ENCODE measurements around the gene FANCC.
A peak's percentile ranks its signal among the peaks of the same experiment; 100 is the strongest.

FANCC gene

GRCh38 chr9:95095641-95096355, 221.7 kb downstream of the FANCC start:
- Histone ChIP-seq H3K18ac (ENCODE audit: low read length) (peak overlapping the region; percentile 21), H3K36me3 (replicated peaks in 1 of 2; ENCODE audit: control insufficient read depth in 2 of 2, insufficient read depth in 2 of 2, low read length in 2 of 2) (peaks cover 5 to 33% of the 10 kb centered on the region in 2 donors), H3K14ac (ENCODE audit: low read length) (no peak overlapping the region), H2BK120ac (ENCODE audit: low read depth, low read length) (no peak overlapping the region), H2BK12ac (ENCODE audit: low read length) (no peak overlapping the region), H2AFZ (ENCODE audit: low read length) (no peak overlapping the region), H2BK15ac (ENCODE audit: low read length) (no peak overlapping the region), H3K4me1 (ENCODE audit: control insufficient read depth in 2 of 2, insufficient read depth in 1 of 2, low read depth in 1 of 2, low read length in 2 of 2) (peaks cover 26 to 29% of the 10 kb centered on the region in 2 donors), H2AK5ac (ENCODE audit: low read depth, low read length) (no peak overlapping the region), H3K79me1 (ENCODE audit: low read depth, low read length) (no peaks in the 10 kb centered on the region), H3K27ac (replicated peaks; ENCODE audit: low read length) (no peak overlapping the region), H4K91ac (ENCODE audit: low read depth, low read length, poor library complexity) (no peak overlapping the region), H3K4ac (ENCODE audit: low read length) (no peak overlapping the region), H3K4me2 (ENCODE audit: insufficient read depth, low read length, poor library complexity, severe bottlenecking) (no peak overlapping the region), H3K9ac (ENCODE audit: low read depth, low read length, poor library complexity) (no peak overlapping the region), H4K8ac (ENCODE audit: low read depth, low read length) (no peak overlapping the region), H3K27me3 (ENCODE audit: control insufficient read depth in 3 of 3, insufficient read depth in 3 of 3, low read depth in 1 of 3, low read length in 3 of 3) (no peaks in the 10 kb centered on the region), H3K23ac (ENCODE audit: low read depth, low read length, poor library complexity) (no peak overlapping the region), H3K9me3 (replicated peaks in 1 of 2; ENCODE audit: control insufficient read depth in 2 of 2, insufficient read depth in 1 of 2, low read depth in 1 of 2, low read length in 2 of 2) (no peaks in the 10 kb centered on the region), H3K4me3 (ENCODE audit: low read length in 2 of 2) (no peak overlapping the region), H2BK5ac (ENCODE audit: low read length) (no peak overlapping the region)
- WGBS, 2 donors (ENCODE audit: extremely low coverage in 2 of 2, insufficient read length in 2 of 2, insufficient replicate concordance in 1 of 2) = no CpG with 5 or more reads among the region's 22 CpGs
- DNase-seq (ENCODE audit: low spot score) = no peak

GRCh38 chr9:95094002-95094401, 223.5 kb downstream of the FANCC start:
- Histone ChIP-seq H3K23ac (ENCODE audit: low read depth, low read length, poor library complexity) (no peak overlapping the region), H3K14ac (ENCODE audit: low read length) (no peak overlapping the region), H2AFZ (ENCODE audit: low read length) (no peak overlapping the region), H2BK5ac (ENCODE audit: low read length) (no peak overlapping the region), H3K36me3 (replicated peaks in 1 of 2; ENCODE audit: control insufficient read depth in 2 of 2, insufficient read depth in 2 of 2, low read length in 2 of 2) (peaks cover 2 to 21% of the 10 kb centered on the region in 2 donors), H2BK15ac (ENCODE audit: low read length) (no peak overlapping the region), H2BK12ac (ENCODE audit: low read length) (no peak overlapping the region), H4K91ac (ENCODE audit: low read depth, low read length, poor library complexity) (no peak overlapping the region), H4K8ac (ENCODE audit: low read depth, low read length) (no peak overlapping the region), H3K27ac (replicated peaks; ENCODE audit: low read length) (no peak overlapping the region), H3K27me3 (ENCODE audit: control insufficient read depth in 3 of 3, insufficient read depth in 3 of 3, low read depth in 1 of 3, low read length in 3 of 3) (no peaks in the 10 kb centered on the region), H3K18ac (ENCODE audit: low read length) (no peak overlapping the region), H2AK5ac (ENCODE audit: low read depth, low read length) (no peak overlapping the region), H3K4me2 (ENCODE audit: insufficient read depth, low read length, poor library complexity, severe bottlenecking) (no peak overlapping the region), H3K79me1 (ENCODE audit: low read depth, low read length) (no peaks in the 10 kb centered on the region), H2BK120ac (ENCODE audit: low read depth, low read length) (no peak overlapping the region), H3K9me3 (replicated peaks in 1 of 2; ENCODE audit: control insufficient read depth in 2 of 2, insufficient read depth in 1 of 2, low read depth in 1 of 2, low read length in 2 of 2) (no peaks in the 10 kb centered on the region), H3K9ac (ENCODE audit: low read depth, low read length, poor library complexity) (no peak overlapping the region), H3K4me3 (ENCODE audit: low read length in 2 of 2) (no peak overlapping the region), H3K4ac (ENCODE audit: low read length) (no peak overlapping the region), H3K4me1 (ENCODE audit: control insufficient read depth in 2 of 2, insufficient read depth in 1 of 2, low read depth in 1 of 2, low read length in 2 of 2) (peaks cover 29 to 32% of the 10 kb centered on the region in 2 donors)
- DNase-seq (ENCODE audit: low spot score) = no peak
- WGBS, 2 donors (ENCODE audit: extremely low coverage in 2 of 2, insufficient read length in 2 of 2, insufficient replicate concordance in 1 of 2) = no CpG with 5 or more reads among the region's 10 CpGs

GRCh38 chr9:95093586-95093985, 223.9 kb downstream of the FANCC start:
- no peak overlapping the region for H2AK5ac ChIP-seq (ENCODE audit: low read depth, low read length)
- H3K9ac ChIP-seq (ENCODE audit: low read depth, low read length, poor library complexity) = no peak overlapping the region
- H4K91ac ChIP-seq (ENCODE audit: low read depth, low read length, poor library complexity) = no peak overlapping the region
- no peak overlapping the region for H2BK15ac ChIP-seq (ENCODE audit: low read length)
- DNase-seq (ENCODE audit: low spot score) = no peak
- H3K79me1 ChIP-seq (ENCODE audit: low read depth, low read length) = no peaks in the 10 kb centered on the region
- no peak overlapping the region for H3K27ac ChIP-seq (replicated peaks; ENCODE audit: low read length)
- no peak overlapping the region for H2BK5ac ChIP-seq (ENCODE audit: low read length)
- H3K18ac ChIP-seq (ENCODE audit: low read length) = peak overlapping the region; percentile 38
- peaks cover 2 to 21% of the 10 kb centered on the region in 2 donors for H3K36me3 ChIP-seq (replicated peaks in 1 of 2; ENCODE audit: control insufficient read depth in 2 of 2, insufficient read depth in 2 of 2, low read length in 2 of 2)
- H3K4me3 ChIP-seq (ENCODE audit: low read length in 2 of 2) = no peak overlapping the region
- H3K4ac ChIP-seq (ENCODE audit: low read length) = no peak overlapping the region
- no peak overlapping the region for H2AFZ ChIP-seq (ENCODE audit: low read length)
- no peaks in the 10 kb centered on the region for H3K27me3 ChIP-seq (ENCODE audit: control insufficient read depth in 3 of 3, insufficient read depth in 3 of 3, low read depth in 1 of 3, low read length in 3 of 3)
- H3K4me2 ChIP-seq (ENCODE audit: insufficient read depth, low read length, poor library complexity, severe bottlenecking) = no peak overlapping the region
- peaks cover 30 to 32% of the 10 kb centered on the region in 2 donors for H3K4me1 ChIP-seq (ENCODE audit: control insufficient read depth in 2 of 2, insufficient read depth in 1 of 2, low read depth in 1 of 2, low read length in 2 of 2)
- H2BK120ac ChIP-seq (ENCODE audit: low read depth, low read length) = no peak overlapping the region
- H3K23ac ChIP-seq (ENCODE audit: low read depth, low read length, poor library complexity) = no peak overlapping the region
- H3K14ac ChIP-seq (ENCODE audit: low read length) = no peak overlapping the region
- no peak overlapping the region for H4K8ac ChIP-seq (ENCODE audit: low read depth, low read length)
- no peaks in the 10 kb centered on the region for H3K9me3 ChIP-seq (replicated peaks in 1 of 2; ENCODE audit: control insufficient read depth in 2 of 2, insufficient read depth in 1 of 2, low read depth in 1 of 2, low read length in 2 of 2)
- no CpG with 5 or more reads among the region's 16 CpGs for WGBS, 2 donors (ENCODE audit: extremely low coverage in 2 of 2, insufficient read length in 2 of 2, insufficient replicate concordance in 1 of 2)
- no peak overlapping the region for H2BK12ac ChIP-seq (ENCODE audit: low read length)

GRCh38 chr9:95092262-95093072, 225.0 kb downstream of the FANCC start:
- no peaks in the 10 kb centered on the region for H3K9me3 ChIP-seq (replicated peaks in 1 of 2; ENCODE audit: control insufficient read depth in 2 of 2, insufficient read depth in 1 of 2, low read depth in 1 of 2, low read length in 2 of 2)

More at GRCh38 chr9:95092262-95093072, 225.0 kb downstream of the FANCC start:
- no peak overlapping the region for H2AK5ac ChIP-seq (ENCODE audit: low read depth, low read length)
- H2BK120ac ChIP-seq (ENCODE audit: low read depth, low read length) = no peak overlapping the region
- DNase-seq (ENCODE audit: low spot score) = peak; percentile 56
- no peak overlapping the region for H3K27ac ChIP-seq (replicated peaks; ENCODE audit: low read length)
- H2AFZ ChIP-seq (ENCODE audit: low read length) = peak overlapping the region; percentile 69
- no peak overlapping the region for H4K8ac ChIP-seq (ENCODE audit: low read depth, low read length)
- H2BK15ac ChIP-seq (ENCODE audit: low read length) = no peak overlapping the region
- H3K4me1 ChIP-seq (ENCODE audit: control insufficient read depth in 2 of 2, insufficient read depth in 1 of 2, low read depth in 1 of 2, low read length in 2 of 2) = peaks cover 25 to 33% of the 10 kb centered on the region in 2 donors
- H3K23ac ChIP-seq (ENCODE audit: low read depth, low read length, poor library complexity) = no peak overlapping the region
- no peaks in the 10 kb centered on the region for H3K27me3 ChIP-seq (ENCODE audit: control insufficient read depth in 3 of 3, insufficient read depth in 3 of 3, low read depth in 1 of 3, low read length in 3 of 3)
- H3K9ac ChIP-seq (ENCODE audit: low read depth, low read length, poor library complexity) = no peak overlapping the region
- no peak overlapping the region for H4K91ac ChIP-seq (ENCODE audit: low read depth, low read length, poor library complexity)
- no peaks in the 10 kb centered on the region for H3K79me1 ChIP-seq (ENCODE audit: low read depth, low read length)
- no CpG with 5 or more reads among the region's 19 CpGs for WGBS, 2 donors (ENCODE audit: extremely low coverage in 2 of 2, insufficient read length in 2 of 2, insufficient replicate concordance in 1 of 2)
- H2BK12ac ChIP-seq (ENCODE audit: low read length) = no peak overlapping the region
- no peak overlapping the region for H2BK5ac ChIP-seq (ENCODE audit: low read length)
- H3K4me2 ChIP-seq (ENCODE audit: insufficient read depth, low read length, poor library complexity, severe bottlenecking) = no peak overlapping the region
- H3K18ac ChIP-seq (ENCODE audit: low read length) = peak overlapping the region; percentile 13
- peaks cover 1 to 13% of the 10 kb centered on the region in 2 donors for H3K36me3 ChIP-seq (replicated peaks in 1 of 2; ENCODE audit: control insufficient read depth in 2 of 2, insufficient read depth in 2 of 2, low read length in 2 of 2)
- H3K14ac ChIP-seq (ENCODE audit: low read length) = no peak overlapping the region
- H3K4ac ChIP-seq (ENCODE audit: low read length) = no peak overlapping the region
- no peak overlapping the region for H3K4me3 ChIP-seq (ENCODE audit: low read length in 2 of 2)
